ENCODE results near the gene CTNNBL1. TPM values are rescaled to one million over a fixed set of nuclear protein-coding genes. Genes with fewer than 3 reads are reported as not detected.

CTNNBL1 gene
- total RNA-seq, 1 experiment from 2014 or later, result 64.4 TPM

GRCh38 chr20:37649017-37649416 is 44.8 kb upstream of the CTNNBL1 start (continued):
- TF ChIP-seq, protein P1, sequence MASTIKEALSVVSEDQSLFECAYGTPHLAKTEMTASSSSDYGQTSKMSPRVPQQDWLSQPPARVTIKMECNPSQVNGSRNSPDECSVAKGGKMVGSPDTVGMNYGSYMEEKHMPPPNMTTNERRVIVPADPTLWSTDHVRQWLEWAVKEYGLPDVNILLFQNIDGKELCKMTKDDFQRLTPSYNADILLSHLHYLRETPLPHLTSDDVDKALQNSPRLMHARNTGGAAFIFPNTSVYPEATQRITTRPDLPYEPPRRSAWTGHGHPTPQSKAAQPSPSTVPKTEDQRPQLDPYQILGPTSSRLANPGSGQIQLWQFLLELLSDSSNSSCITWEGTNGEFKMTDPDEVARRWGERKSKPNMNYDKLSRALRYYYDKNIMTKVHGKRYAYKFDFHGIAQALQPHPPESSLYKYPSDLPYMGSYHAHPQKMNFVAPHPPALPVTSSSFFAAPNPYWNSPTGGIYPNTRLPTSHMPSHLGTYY (CRISPR knock-in tag; IDR thresholded peaks at IDR 0.05), result no peak
- TF ChIP-seq ZNF219 (CRISPR knock-in tag; IDR thresholded peaks at IDR 0.05; ENCODE audit: borderline replicate concordance), result no peak
- no peak for TF ChIP-seq JAZF1 (CRISPR knock-in tag; IDR thresholded peaks at IDR 0.05)

DNA sequence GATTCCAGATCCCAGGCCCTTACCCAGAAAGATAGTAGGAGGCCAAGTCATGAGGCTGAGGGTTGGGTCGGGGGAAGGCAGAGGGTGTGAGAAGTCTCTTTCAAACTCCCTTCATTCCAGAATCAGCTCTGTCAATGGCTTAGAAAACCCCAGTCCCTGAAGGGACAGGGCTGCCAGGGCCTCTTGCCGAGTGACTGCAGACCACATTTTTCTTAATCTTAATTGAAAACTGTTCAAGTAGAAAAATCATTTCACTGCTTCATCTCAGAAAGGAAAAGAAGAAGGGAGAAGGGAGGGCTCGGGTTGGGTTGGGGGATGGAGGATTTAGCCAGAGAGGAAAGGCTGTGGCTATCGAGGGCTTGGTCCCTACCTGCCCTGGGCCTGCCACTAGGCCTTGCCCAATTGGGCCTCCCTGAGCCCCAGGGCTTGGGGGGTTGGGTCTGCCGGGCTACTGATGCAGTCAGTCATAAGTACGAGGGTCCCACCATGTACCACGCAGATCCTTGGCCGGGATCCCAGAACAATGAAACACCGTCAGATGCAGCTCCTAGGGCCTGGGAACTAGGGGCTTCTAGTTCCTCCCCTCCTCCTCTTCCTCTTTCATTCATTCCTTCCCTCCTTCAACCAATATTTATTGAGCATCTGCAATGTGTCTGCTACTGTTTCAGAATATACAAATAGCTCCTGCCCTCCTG is 44.0 kb upstream of the CTNNBL1 start:
- ATAC-seq, result no peak
- no peak overlapping the region for H3K27ac Mint-ChIP-seq
- H3K4me3 Mint-ChIP-seq, result no peak overlapping the region
- CTCF ChIA-PET, result interaction anchor here (0.9 kb wide), 1 partner anchor 85 kb away, joined by 3 read pairs; no protein-coding TSS in a partner anchor
- H3K27me3 Mint-ChIP-seq (ENCODE audit: low read depth), result peaks cover 2% of the 10 kb centered on the region; the same call in 1 of the 2 replicates
- DNase-seq (ENCODE audit: low spot score), result no peak
- H3K4me1 Mint-ChIP-seq, result peaks cover 12% of the 10 kb centered on the region
- TF ChIP-seq CBFB (CRISPR knock-in tag; IDR thresholded peaks at IDR 0.05; ENCODE audit: low read depth) (no peak), ESRRA (CRISPR knock-in tag; IDR thresholded peaks at IDR 0.05; ENCODE audit: borderline replicate concordance) (no peak), ZNF423 (CRISPR knock-in tag; IDR thresholded peaks at IDR 0.05) (no peak)
- POLR2A ChIA-PET, result no interaction called here
- no peaks in the 10 kb centered on the region for H3K36me3 Mint-ChIP-seq
- peaks cover 12% of the 10 kb centered on the region for H3K9me3 Mint-ChIP-seq

- Mint-ChIP-seq H3K27me3 (ENCODE audit: low read depth) (peaks cover 7% of the 10 kb centered on the region; the same call in 1 of the 2 replicates), H3K4me1 (peaks cover 12% of the 10 kb centered on the region), H3K9me3 (peaks cover 20% of the 10 kb centered on the region), H3K27ac (no peak overlapping the region), H3K36me3 (peaks cover 5% of the 10 kb centered on the region), H3K4me3 (no peak overlapping the region)
- CTCF ChIA-PET, result interaction anchor here (0.9 kb wide), 1 partner anchor 86 kb away, joined by 3 read pairs; no protein-coding TSS in a partner anchor
- POLR2A ChIA-PET, result no interaction called here
- DNase-seq (ENCODE audit: low spot score) (no peak), ATAC-seq (no peak)
- TF ChIP-seq NFATC4 (CRISPR knock-in tag; IDR thresholded peaks at IDR 0.05) (no peak), USF1 (CRISPR knock-in tag; IDR thresholded peaks at IDR 0.05) (no peak), JUN (CRISPR knock-in tag; IDR thresholded peaks at IDR 0.05) (no peak), ZBTB21 (CRISPR knock-in tag; IDR thresholded peaks at IDR 0.05; ENCODE audit: borderline replicate concordance) (no peak), GRHL2 (CRISPR knock-in tag; IDR thresholded peaks at IDR 0.05; ENCODE audit: insufficient replicate concordance, severe bottlenecking) (no peak)
- TF ChIP-seq, protein P2, sequence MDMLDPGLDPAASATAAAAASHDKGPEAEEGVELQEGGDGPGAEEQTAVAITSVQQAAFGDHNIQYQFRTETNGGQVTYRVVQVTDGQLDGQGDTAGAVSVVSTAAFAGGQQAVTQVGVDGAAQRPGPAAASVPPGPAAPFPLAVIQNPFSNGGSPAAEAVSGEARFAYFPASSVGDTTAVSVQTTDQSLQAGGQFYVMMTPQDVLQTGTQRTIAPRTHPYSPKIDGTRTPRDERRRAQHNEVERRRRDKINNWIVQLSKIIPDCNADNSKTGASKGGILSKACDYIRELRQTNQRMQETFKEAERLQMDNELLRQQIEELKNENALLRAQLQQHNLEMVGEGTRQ (CRISPR knock-in tag; IDR thresholded peaks at IDR 0.05), result no peak
- TF ChIP-seq, protein P3, sequence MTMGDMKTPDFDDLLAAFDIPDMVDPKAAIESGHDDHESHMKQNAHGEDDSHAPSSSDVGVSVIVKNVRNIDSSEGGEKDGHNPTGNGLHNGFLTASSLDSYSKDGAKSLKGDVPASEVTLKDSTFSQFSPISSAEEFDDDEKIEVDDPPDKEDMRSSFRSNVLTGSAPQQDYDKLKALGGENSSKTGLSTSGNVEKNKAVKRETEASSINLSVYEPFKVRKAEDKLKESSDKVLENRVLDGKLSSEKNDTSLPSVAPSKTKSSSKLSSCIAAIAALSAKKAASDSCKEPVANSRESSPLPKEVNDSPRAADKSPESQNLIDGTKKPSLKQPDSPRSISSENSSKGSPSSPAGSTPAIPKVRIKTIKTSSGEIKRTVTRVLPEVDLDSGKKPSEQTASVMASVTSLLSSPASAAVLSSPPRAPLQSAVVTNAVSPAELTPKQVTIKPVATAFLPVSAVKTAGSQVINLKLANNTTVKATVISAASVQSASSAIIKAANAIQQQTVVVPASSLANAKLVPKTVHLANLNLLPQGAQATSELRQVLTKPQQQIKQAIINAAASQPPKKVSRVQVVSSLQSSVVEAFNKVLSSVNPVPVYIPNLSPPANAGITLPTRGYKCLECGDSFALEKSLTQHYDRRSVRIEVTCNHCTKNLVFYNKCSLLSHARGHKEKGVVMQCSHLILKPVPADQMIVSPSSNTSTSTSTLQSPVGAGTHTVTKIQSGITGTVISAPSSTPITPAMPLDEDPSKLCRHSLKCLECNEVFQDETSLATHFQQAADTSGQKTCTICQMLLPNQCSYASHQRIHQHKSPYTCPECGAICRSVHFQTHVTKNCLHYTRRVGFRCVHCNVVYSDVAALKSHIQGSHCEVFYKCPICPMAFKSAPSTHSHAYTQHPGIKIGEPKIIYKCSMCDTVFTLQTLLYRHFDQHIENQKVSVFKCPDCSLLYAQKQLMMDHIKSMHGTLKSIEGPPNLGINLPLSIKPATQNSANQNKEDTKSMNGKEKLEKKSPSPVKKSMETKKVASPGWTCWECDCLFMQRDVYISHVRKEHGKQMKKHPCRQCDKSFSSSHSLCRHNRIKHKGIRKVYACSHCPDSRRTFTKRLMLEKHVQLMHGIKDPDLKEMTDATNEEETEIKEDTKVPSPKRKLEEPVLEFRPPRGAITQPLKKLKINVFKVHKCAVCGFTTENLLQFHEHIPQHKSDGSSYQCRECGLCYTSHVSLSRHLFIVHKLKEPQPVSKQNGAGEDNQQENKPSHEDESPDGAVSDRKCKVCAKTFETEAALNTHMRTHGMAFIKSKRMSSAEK (CRISPR knock-in tag; IDR thresholded peaks at IDR 0.05; ENCODE audit: borderline replicate concordance), result no peak
Measured at GRCh38 chr20:37650661-37651060, 43.2 kb upstream of the CTNNBL1 start.
